Left colon (tissue), 2 donors: ENCODE results near the gene ARHGEF18. TPM values are rescaled to one million over a fixed set of nuclear protein-coding genes. Genes with fewer than 3 reads are reported as not detected.
"Not testable (repeated sequence)": the region's sequence is repeated elsewhere in the genome, so short reads cannot be mapped to it uniquely, and the experiment has no call there.

Experiments used
- ATAC-seq: fragments of 200-7000 bp; cut with Tn5 transposase; one replicate; pipeline ENCODE4 v1.9.1; 2020; ENCODE audit warnings: mild to moderate bottlenecking, moderate library complexity
- DNase-seq, 2 donors: peaks; one replicate each; pipeline ENCODE4 v3.0.0-alpha.2; 2020
- intact Hi-C, 2 donors: fragments of 100-400 bp; cut with DNase I in 1 of 2; cut with micrococcal nuclease in 1 of 2; formaldehyde crosslinking; loops; one replicate each; pipeline versions ENCODE4 v1.11.2 to v1.14.0; 2022; cut with DNase I, micrococcal nuclease
- total RNA-seq, 2 donors: library from RNA; stranded (reverse); fragmentation: NEBNext Ultra II Directional; extraction: Animal tissue kit (Norgen Biotek cat#: 25700); gene quantifications; one replicate each; pipeline ENCODE4 v1.2.1, GENCODE V29; 2021
- donor health status: DM: no; HTN: no; CAD: no.
- donor health status: DM: yes; HTN: yes; CAD: no.

The ARHGEF18 gene
- total RNA-seq, 2 donors from 2014 or later = 78.3 to 106 TPM

GRCh38 chr19:7340959-7341837 lies 7.5 kb upstream of the ARHGEF18 start:
- DNase-seq (peak; percentile 58 to 89), ATAC-seq (peak; percentile 15)
- intact Hi-C loops = loop anchor here in 1 of 2 donors (5.0 kb wide), 2 partner anchors 194 to 239 kb away; no protein-coding TSS in a partner anchor

- no peak for DNase-seq
- intact Hi-C loops = loop anchor here in 1 of 2 donors (5.0 kb wide), 2 partner anchors 195 to 240 kb away; no protein-coding TSS in a partner anchor
- ATAC-seq = no peak
These were observed 6.6 kb upstream of the ARHGEF18 start for GRCh38 chr19:7342143-7342542.

- intact Hi-C loops = no loop called here
- ATAC-seq (peak; percentile 34), DNase-seq (no peak)
These were observed 2.2 kb upstream of the ARHGEF18 start for GRCh38 chr19:7346488-7346971.

GRCh38 chr19:7346997-7347396 lies 1.7 kb upstream of the ARHGEF18 start:
- intact Hi-C loops, DNase-seq, ATAC-seq: not testable (repeated sequence)

GRCh38 chr19:7349231-7349591 lies 474 bp downstream of the ARHGEF18 start:
- DNase-seq (no peak), ATAC-seq (no peak)
- intact Hi-C loops = no loop called here

- intact Hi-C loops = loop anchor here in 1 of 2 donors (10.0 kb wide), 1 partner anchor 185 kb away; the partner anchor contains the start of gene PNPLA6
- no peak for ATAC-seq
- DNase-seq = peak in 1 of 2 donors; percentile 40
These were observed 1.4 kb downstream of the ARHGEF18 start for GRCh38 chr19:7349961-7350711.

- ATAC-seq (no peak), DNase-seq (no peak)
- intact Hi-C loops = loop anchor here in 1 of 2 donors (10.0 kb wide), 1 partner anchor 183 kb away; the partner anchor contains the start of gene PNPLA6
These were observed 3.1 kb downstream of the ARHGEF18 start for GRCh38 chr19:7351861-7352260.

- DNase-seq (peak in 1 of 2 donors; percentile 64), ATAC-seq (no peak)
- intact Hi-C loops = loop anchor here in 1 of 2 donors (10.0 kb wide), 1 partner anchor 180 kb away; the partner anchor contains the start of gene PNPLA6
These were observed 6.5 kb downstream of the ARHGEF18 start for GRCh38 chr19:7355151-7355820.

- ATAC-seq = no peak
- no peak for DNase-seq
- intact Hi-C loops = loop anchor here in 1 of 2 donors (10.0 kb wide), 1 partner anchor 179 kb away; the partner anchor contains the start of gene PNPLA6
These were observed 7.1 kb downstream of the ARHGEF18 start for GRCh38 chr19:7355871-7356270.

- DNase-seq (no peak), ATAC-seq (no peak)
- intact Hi-C loops = loop anchor here in 1 of 2 donors (10.0 kb wide), 1 partner anchor 178 kb away; the partner anchor contains the start of gene PNPLA6
These were observed 8.3 kb downstream of the ARHGEF18 start for GRCh38 chr19:7356899-7357627.

GRCh38 chr19:7358102-7358597 lies 9.4 kb downstream of the ARHGEF18 start:
- ATAC-seq = no peak
- intact Hi-C loops = loop anchor here in 1 of 2 donors (10.0 kb wide), 1 partner anchor 177 kb away; the partner anchor contains the start of gene PNPLA6
- DNase-seq = no peak

GRCh38 chr19:7360393-7360984 lies 11.8 kb downstream of the ARHGEF18 start:
- intact Hi-C loops = no loop called here
- ATAC-seq = no peak
- no peak for DNase-seq

- no peak for DNase-seq
- intact Hi-C loops = no loop called here
- no peak for ATAC-seq
These were observed 14.5 kb downstream of the ARHGEF18 start for GRCh38 chr19:7363225-7363624.

- intact Hi-C loops = no loop called here
- no peak for DNase-seq
These were observed 18.1 kb downstream of the ARHGEF18 start for GRCh38 chr19:7366701-7367420.

GRCh38 chr19:7368456-7368855 lies 19.7 kb downstream of the ARHGEF18 start:
- intact Hi-C loops = no loop called here
- ATAC-seq (peak; percentile 16), DNase-seq (peak in 1 of 2 donors; percentile 87)

More at GRCh38 chr19:7366701-7367420, 18.1 kb downstream of the ARHGEF18 start:
- peak; percentile 66 for ATAC-seq

GRCh38 chr19:7368866-7369265 lies 20.1 kb downstream of the ARHGEF18 start:
- intact Hi-C loops, ATAC-seq: not testable (repeated sequence)
- DNase-seq = peak; percentile 24 to 55

GRCh38 chr19:7370546-7370945 lies 21.8 kb downstream of the ARHGEF18 start:
- ATAC-seq (no peak), DNase-seq (no peak)
- intact Hi-C loops = no loop called here
